Measurements from ENCODE around the gene RNF166. TPM values are rescaled to one million over a fixed set of nuclear protein-coding genes. Genes with fewer than 3 reads are reported as not detected.

The RNF166 gene
- total RNA-seq, 1 donor from 2014 or later, result 19.4 TPM

DNA sequence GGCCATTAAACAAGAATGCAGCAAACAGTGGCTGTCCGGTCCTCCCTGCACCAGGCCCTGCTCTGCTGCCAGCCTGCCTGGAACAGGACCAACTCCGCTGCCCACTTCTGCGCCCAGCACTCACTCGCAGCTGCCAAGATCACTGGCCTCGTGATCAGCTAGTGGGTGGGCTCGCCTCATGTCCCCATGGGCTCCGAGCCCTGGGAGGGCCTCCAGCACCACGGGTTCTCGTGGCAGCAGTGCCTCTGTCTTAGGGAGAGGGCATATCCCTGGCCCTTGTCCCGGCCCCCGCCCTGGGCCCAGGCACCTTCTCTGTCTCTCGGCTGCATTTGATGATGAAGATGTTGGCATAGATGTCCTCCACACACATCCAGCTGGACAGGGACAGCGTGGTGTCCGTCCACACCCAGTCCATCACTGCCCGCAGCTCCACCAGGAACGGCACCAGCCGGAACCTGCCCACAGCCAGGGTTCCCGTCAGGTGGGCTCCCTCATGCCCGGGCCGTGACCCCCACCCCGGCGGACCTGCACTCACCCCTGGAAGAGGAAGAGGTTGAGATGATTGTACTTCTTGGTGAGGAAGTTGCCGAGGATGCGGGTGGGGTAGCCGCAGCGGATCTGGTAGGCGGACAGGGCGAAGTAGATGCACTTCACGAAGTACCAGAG lies 13.2 kb upstream of the RNF166 start:
- Mint-ChIP-seq H3K4me1 (ENCODE audit: low read depth) (no peaks in the 10 kb centered on the region), H3K27ac (no peak overlapping the region), H3K9me3 (ENCODE audit: low read depth) (no peaks in the 10 kb centered on the region), H3K4me3 (ENCODE audit: low read depth) (no peak overlapping the region), H3K27me3 (no peaks in the 10 kb centered on the region), H3K36me3 (ENCODE audit: insufficient read depth) (peaks cover 3% of the 10 kb centered on the region)
- TF ChIP-seq, protein P1, sequence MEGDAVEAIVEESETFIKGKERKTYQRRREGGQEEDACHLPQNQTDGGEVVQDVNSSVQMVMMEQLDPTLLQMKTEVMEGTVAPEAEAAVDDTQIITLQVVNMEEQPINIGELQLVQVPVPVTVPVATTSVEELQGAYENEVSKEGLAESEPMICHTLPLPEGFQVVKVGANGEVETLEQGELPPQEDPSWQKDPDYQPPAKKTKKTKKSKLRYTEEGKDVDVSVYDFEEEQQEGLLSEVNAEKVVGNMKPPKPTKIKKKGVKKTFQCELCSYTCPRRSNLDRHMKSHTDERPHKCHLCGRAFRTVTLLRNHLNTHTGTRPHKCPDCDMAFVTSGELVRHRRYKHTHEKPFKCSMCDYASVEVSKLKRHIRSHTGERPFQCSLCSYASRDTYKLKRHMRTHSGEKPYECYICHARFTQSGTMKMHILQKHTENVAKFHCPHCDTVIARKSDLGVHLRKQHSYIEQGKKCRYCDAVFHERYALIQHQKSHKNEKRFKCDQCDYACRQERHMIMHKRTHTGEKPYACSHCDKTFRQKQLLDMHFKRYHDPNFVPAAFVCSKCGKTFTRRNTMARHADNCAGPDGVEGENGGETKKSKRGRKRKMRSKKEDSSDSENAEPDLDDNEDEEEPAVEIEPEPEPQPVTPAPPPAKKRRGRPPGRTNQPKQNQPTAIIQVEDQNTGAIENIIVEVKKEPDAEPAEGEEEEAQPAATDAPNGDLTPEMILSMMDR (IDR thresholded peaks at IDR 0.05; ENCODE audit: unreplicated experiment), result no peak
- DNase-seq (ENCODE audit: low spot score, unreplicated experiment), result no peak

DNA sequence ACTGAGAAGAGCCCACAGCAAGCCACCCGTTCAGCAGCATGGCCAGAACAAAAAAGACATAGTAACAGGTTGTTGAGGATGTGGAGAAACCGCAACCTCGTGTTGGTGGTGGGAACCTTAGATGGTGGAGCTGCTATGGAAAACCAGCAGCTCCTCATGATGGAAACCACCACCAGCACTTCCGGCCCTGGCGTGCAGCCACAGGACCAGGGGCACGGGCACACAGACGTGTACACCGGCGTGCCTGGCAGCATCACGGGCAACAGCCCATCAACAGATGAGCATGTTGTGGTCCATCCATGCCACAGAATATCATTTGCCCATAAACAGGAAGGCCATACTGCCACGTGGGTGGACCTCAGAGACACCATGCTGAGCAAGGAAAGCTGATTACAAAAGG lies 12.0 kb upstream of the RNF166 start:
- H3K27ac Mint-ChIP-seq, result no peak overlapping the region
- H3K4me3 Mint-ChIP-seq (ENCODE audit: low read depth), result no peak overlapping the region
- H3K4me1 Mint-ChIP-seq (ENCODE audit: low read depth), result no peaks in the 10 kb centered on the region
- no peaks in the 10 kb centered on the region for H3K27me3 Mint-ChIP-seq
- TF ChIP-seq, protein P1 (IDR thresholded peaks at IDR 0.05; ENCODE audit: unreplicated experiment), result no peak
- DNase-seq (ENCODE audit: low spot score, unreplicated experiment), result no peak
- H3K9me3 Mint-ChIP-seq (ENCODE audit: low read depth), result no peaks in the 10 kb centered on the region
- peaks cover 3% of the 10 kb centered on the region for H3K36me3 Mint-ChIP-seq (ENCODE audit: insufficient read depth)

DNA sequence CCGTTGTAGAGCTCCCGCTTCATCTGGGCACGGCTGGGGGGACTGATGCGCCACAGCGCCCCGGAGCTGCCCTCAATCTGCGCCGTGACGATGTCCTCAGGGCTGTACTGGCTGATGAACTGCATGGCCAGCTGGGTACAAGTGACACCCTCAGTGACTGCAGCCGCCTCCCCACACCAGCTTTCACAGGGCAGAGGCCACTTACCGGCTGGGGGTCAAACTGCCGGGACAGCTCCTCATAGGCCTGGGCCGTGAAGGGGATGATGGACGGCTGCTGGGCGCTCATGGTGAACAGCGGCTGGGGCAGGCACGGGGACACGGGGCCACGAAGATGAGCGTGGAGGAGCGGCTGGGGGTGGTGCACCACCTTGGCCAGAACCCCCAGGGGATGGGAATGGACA lies 10.4 kb upstream of the RNF166 start:
- Mint-ChIP-seq H3K27ac (no peak overlapping the region), H3K9me3 (ENCODE audit: low read depth) (no peaks in the 10 kb centered on the region), H3K4me1 (ENCODE audit: low read depth) (no peaks in the 10 kb centered on the region), H3K27me3 (no peaks in the 10 kb centered on the region), H3K4me3 (ENCODE audit: low read depth) (no peak overlapping the region), H3K36me3 (ENCODE audit: insufficient read depth) (peaks cover 3% of the 10 kb centered on the region)
- no peak for DNase-seq (ENCODE audit: low spot score, unreplicated experiment)
- TF ChIP-seq, protein P1 (IDR thresholded peaks at IDR 0.05; ENCODE audit: unreplicated experiment), result no peak

DNA sequence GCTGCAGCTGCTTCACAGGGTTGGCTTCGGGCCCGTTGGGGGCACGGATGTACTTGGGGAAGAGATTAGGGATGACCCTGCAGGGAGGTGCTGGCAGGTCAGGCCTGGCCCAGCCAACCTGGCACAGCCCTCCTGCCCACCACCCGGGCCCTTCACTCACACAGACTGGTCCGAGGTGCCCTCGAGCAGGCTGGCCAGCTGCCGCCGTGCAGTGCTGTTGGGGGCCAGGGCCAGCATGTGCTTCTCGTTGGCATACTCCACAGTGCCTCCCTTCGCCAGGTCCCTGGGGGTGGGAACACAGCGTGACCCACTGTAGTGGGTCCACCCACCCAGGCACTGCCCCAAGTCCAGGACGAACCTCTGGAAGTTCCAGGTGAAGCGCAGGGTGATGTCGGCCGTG lies 10.0 kb upstream of the RNF166 start:
- DNase-seq (ENCODE audit: low spot score, unreplicated experiment), result no peak
- H3K27ac Mint-ChIP-seq, result no peak overlapping the region
- H3K4me3 Mint-ChIP-seq (ENCODE audit: low read depth), result no peak overlapping the region
- peaks cover 3% of the 10 kb centered on the region for H3K36me3 Mint-ChIP-seq (ENCODE audit: insufficient read depth)
- no peaks in the 10 kb centered on the region for H3K27me3 Mint-ChIP-seq
- H3K9me3 Mint-ChIP-seq (ENCODE audit: low read depth), result no peaks in the 10 kb centered on the region
- H3K4me1 Mint-ChIP-seq (ENCODE audit: low read depth), result no peaks in the 10 kb centered on the region
- TF ChIP-seq, protein P1 (IDR thresholded peaks at IDR 0.05; ENCODE audit: unreplicated experiment), result no peak

DNA sequence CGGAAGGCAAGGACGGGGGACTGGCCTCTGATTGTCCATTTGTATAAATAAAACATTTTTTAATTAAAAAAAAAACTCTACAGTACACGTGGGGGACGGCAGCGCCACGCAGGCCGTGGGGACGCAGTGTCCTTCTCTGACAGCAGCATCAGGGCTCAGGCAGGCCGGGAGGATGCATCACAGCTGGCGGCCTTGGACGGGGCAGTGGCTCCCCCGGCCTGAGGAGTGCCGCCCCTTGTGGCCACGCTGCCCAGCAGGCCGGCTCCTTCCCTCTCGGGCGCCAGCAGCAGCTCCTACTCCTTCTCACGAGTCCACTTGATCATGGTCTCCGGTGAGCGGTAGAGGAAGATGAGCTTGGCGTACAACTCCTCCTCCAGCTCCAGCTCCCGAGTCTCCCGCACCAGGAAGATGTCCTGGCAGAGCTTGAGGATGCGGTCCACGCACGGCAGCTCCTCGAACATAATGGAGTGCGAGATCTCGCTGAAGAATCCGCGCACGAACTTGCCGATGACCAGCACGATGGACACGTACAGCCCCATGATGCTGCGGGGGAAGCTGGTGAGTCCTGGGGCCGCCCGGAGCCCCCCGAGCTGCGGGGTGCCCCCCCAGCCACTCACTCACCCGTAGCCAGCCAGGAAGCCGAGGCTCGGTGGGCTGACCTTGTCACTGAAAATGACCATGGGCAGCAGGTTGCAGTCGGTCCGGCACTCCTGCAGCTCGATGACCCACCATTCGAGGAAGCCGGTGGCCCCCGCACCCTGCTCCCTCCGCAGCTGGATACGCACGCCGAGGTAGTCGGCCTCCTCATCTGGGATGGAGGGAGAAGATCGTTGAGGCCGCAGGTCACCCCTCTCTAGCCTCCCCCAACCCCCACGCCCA lies 9.3 kb upstream of the RNF166 start:
- no peak for DNase-seq (ENCODE audit: low spot score, unreplicated experiment)
- no peaks in the 10 kb centered on the region for H3K9me3 Mint-ChIP-seq (ENCODE audit: low read depth)
- H3K4me3 Mint-ChIP-seq (ENCODE audit: low read depth), result no peak overlapping the region
- peaks cover 2% of the 10 kb centered on the region for H3K36me3 Mint-ChIP-seq (ENCODE audit: insufficient read depth)
- H3K27me3 Mint-ChIP-seq, result no peaks in the 10 kb centered on the region
- no peaks in the 10 kb centered on the region for H3K4me1 Mint-ChIP-seq (ENCODE audit: low read depth)
- TF ChIP-seq, protein P1 (IDR thresholded peaks at IDR 0.05; ENCODE audit: unreplicated experiment), result no peak
- no peak overlapping the region for H3K27ac Mint-ChIP-seq
